SK-N-SH (cell line): ENCODE measurements around the gene TMEM87A. TPM values are rescaled to one million over a fixed set of nuclear protein-coding genes. Genes with fewer than 3 reads are reported as not detected.

ENCODE experiments used
- CTCF ChIA-PET: fragments of 300-600, 350-600 bp; formaldehyde crosslinking; extraction: SDS; loops from one replicate; lab custom pipeline; 2021; lab: Yijun Ruan, JAX
- POLR2A ChIA-PET: fragments of 350-600 bp; sonication (Branson Sonifier 250); formaldehyde crosslinking; extraction: SDS; loops from one replicate; lab custom pipeline; 2020; ENCODE audit warnings: antibody characterized with exemption, inconsistent platforms; lab: Yijun Ruan, JAX
- DNase-seq: peaks from one replicate; pipeline ENCODE4 v3.0.0; 2012
- H2AFZ ChIP-seq: fragments of 200-600 bp; sonication (generic); 2 replicates; pipeline ENCODE4 v1.8.1; 2016; ENCODE audit warnings: antibody characterized with exemption, mild to moderate bottlenecking, low read depth
- H3F3A ChIP-seq: fragments of 200-600 bp; sonication (generic); replicated peaks from 2 replicates; pipeline ENCODE3; 2016; ENCODE audit warnings: antibody characterized with exemption, mild to moderate bottlenecking; ENCODE audit not compliant: insufficient read depth
- H3K27ac ChIP-seq, 2 experiments: fragments of 200-500 bp in 1 of 2; fragments of 200-600 bp in 1 of 2; sonication (Bioruptor generic) in 1 of 2; sonication (generic), shearing (Covaris generic) in 1 of 2; 2 replicates each; pipeline versions ENCODE4 v1.5.1 to v1.6.1; 2014 to 2016; ENCODE audit warnings: low read depth in 2 of 2, inconsistent platforms in 1 of 2, low read length in 1 of 2, mild to moderate bottlenecking in 1 of 2, mixed read lengths in 1 of 2
- H3K27me3 ChIP-seq: fragments of 200-600 bp; sonication (generic), shearing (Covaris generic); 2 replicates; pipeline ENCODE4 v1.6.1; 2016; ENCODE audit warnings: mixed run types; ENCODE audit not compliant: insufficient read depth
- H3K36me3 ChIP-seq, 2 experiments: fragments of 200-500 bp in 1 of 2; fragments of 200-600 bp in 1 of 2; sonication (Bioruptor generic) in 1 of 2; sonication (generic) in 1 of 2; replicated peaks in 1 of 2; 2 replicates each; pipeline versions ENCODE3 to v1.5.1; 2014 to 2016; ENCODE audit warnings: low read length in 1 of 2, mild to moderate bottlenecking in 1 of 2; ENCODE audit not compliant: insufficient read depth in 2 of 2, control insufficient read depth in 1 of 2
- H3K4me1 ChIP-seq, 2 experiments: fragments of 200-500 bp in 1 of 2; fragments of 200-600 bp in 1 of 2; sonication (Bioruptor generic) in 1 of 2; sonication (generic), shearing (Covaris generic) in 1 of 2; 2 replicates each; pipeline versions ENCODE4 v1.5.1 to v1.6.1; 2014 to 2016; ENCODE audit warnings: low read depth in 1 of 2, low read length in 1 of 2, mixed run types in 1 of 2; ENCODE audit not compliant: insufficient read depth in 2 of 2, control insufficient read depth in 1 of 2
- H3K4me2 ChIP-seq: fragments of 200-600 bp; sonication (generic), shearing (Covaris generic); 2 replicates; pipeline ENCODE4 v1.6.1; 2017; ENCODE audit warnings: mixed run types
- H3K4me3 ChIP-seq, 2 experiments: fragments of 200-500 bp in 1 of 2; fragments of 200-600 bp in 1 of 2; sonication (Bioruptor generic) in 1 of 2; sonication (generic), shearing (Covaris generic) in 1 of 2; 2 replicates each; pipeline versions ENCODE4 v1.5.1 to v1.8.1; 2014 to 2016; ENCODE audit warnings: low read depth in 2 of 2, inconsistent platforms in 1 of 2, low read length in 1 of 2, mild to moderate bottlenecking in 1 of 2, mixed read lengths in 1 of 2, moderate library complexity in 1 of 2
- H3K79me2 ChIP-seq: fragments of 200-600 bp; sonication (generic); 2 replicates; pipeline ENCODE4 v1.8.1; 2017; ENCODE audit warnings: mild to moderate bottlenecking; ENCODE audit not compliant: insufficient read depth
- H3K9ac ChIP-seq: fragments of 200-600 bp; sonication (generic); 2 replicates; pipeline ENCODE4 v1.6.1; 2017; ENCODE audit warnings: mixed run types
- H3K9me2 ChIP-seq: fragments of 200-600 bp; sonication (generic); 2 replicates; pipeline ENCODE4 v1.6.1; 2017; ENCODE audit warnings: mixed run types
- H3K9me3 ChIP-seq: fragments of 200-600 bp; sonication (generic); 2 replicates; pipeline ENCODE4 v1.6.1; 2017; ENCODE audit warnings: mixed run types, mild to moderate bottlenecking, moderate library complexity
- H4K20me1 ChIP-seq: fragments of 200-600 bp; sonication (generic); 2 replicates; pipeline ENCODE4 v1.6.1; 2017; ENCODE audit warnings: mild to moderate bottlenecking, mixed run types; ENCODE audit not compliant: insufficient read depth
- CHD2 ChIP-seq: fragments of 150-350 bp; IDR thresholded peaks from 2 replicates; pipeline ENCODE4 v1.6.1; 2018; ENCODE audit warnings: low read length; ENCODE audit not compliant: partially characterized antibody
- CTCF ChIP-seq: fragments of 200-600 bp; sonication (generic); IDR thresholded peaks from 2 replicates; pipeline ENCODE4 v1.6.1; 2017; ENCODE audit warnings: antibody characterized with exemption, mild to moderate bottlenecking, moderate library complexity
- EP300 ChIP-seq, 2 experiments: IDR thresholded peaks; 2 replicates each; pipeline versions ENCODE4 v1.4.0 to v1.6.1; 2012; ENCODE audit warnings: borderline replicate concordance in 1 of 2, low read depth in 1 of 2, low read length in 1 of 2
- GABPA ChIP-seq: IDR thresholded peaks from 2 replicates; pipeline ENCODE4 v1.4.0; 2012; ENCODE audit warnings: low read depth, mild to moderate bottlenecking
- MEF2A ChIP-seq: IDR thresholded peaks from 2 replicates; pipeline ENCODE4 v1.4.0; 2012; ENCODE audit warnings: low read depth, borderline replicate concordance
- NFIC ChIP-seq: IDR thresholded peaks from 2 replicates; pipeline ENCODE4 v1.4.0; 2012; ENCODE audit warnings: borderline replicate concordance
- NRF1 ChIP-seq: IDR thresholded peaks from 2 replicates; pipeline ENCODE4 v1.6.1; 2012; ENCODE audit warnings: low read depth, mild to moderate bottlenecking, low read length
- RAD21 ChIP-seq: IDR thresholded peaks from 2 replicates; pipeline ENCODE4 v1.6.1; 2012; ENCODE audit warnings: mild to moderate bottlenecking, low read length
- SIN3A ChIP-seq: IDR thresholded peaks from 2 replicates; pipeline ENCODE4 v1.6.1; 2012; ENCODE audit warnings: low read depth, mild to moderate bottlenecking, low read length, moderate library complexity, borderline replicate concordance
- SMC3 ChIP-seq: IDR thresholded peaks from 2 replicates; pipeline ENCODE4 v1.6.1; 2012; ENCODE audit warnings: low read depth, low read length, improper control_type of control experiment
- TAF1 ChIP-seq: IDR thresholded peaks from 2 replicates; pipeline ENCODE4 v1.6.1; 2012; ENCODE audit warnings: low read depth, mild to moderate bottlenecking, low read length, moderate library complexity, borderline replicate concordance
- TCF12 ChIP-seq: IDR thresholded peaks from 2 replicates; pipeline ENCODE4 v1.4.0; 2012
- YY1 ChIP-seq: IDR thresholded peaks from 2 replicates; pipeline ENCODE4 v1.4.0; 2012; ENCODE audit warnings: low read depth, mild to moderate bottlenecking
- WGBS: methylation state at CpG from one replicate; pipeline ENCODE4 v1.1.6; 2017; ENCODE audit warnings: low lambda C conversion rate; 5-methylcytosine and 5-hydroxymethylcytosine counted together
- polyA plus RNA-seq, 3 experiments: library from polyadenylated mRNA; depleted of rRNA; stranded (reverse); fragments of >200 nt; gene quantifications; 2 replicates each; pipeline ENCODE4 v1.2.3, GENCODE V29; 2012
- TF ChIP-seq, protein P1 (sequence below): IDR thresholded peaks from 2 replicates; pipeline ENCODE4; 2012
- TF ChIP-seq, protein P2 (sequence below): IDR thresholded peaks from 2 replicates; pipeline ENCODE4 v1.4.0; 2012; ENCODE audit warnings: low read depth, borderline replicate concordance

Gene TMEM87A
- polyA plus RNA-seq, 1 of the 3 experiments (the other 2 are of a cell fraction), result 20.8 TPM

DNA sequence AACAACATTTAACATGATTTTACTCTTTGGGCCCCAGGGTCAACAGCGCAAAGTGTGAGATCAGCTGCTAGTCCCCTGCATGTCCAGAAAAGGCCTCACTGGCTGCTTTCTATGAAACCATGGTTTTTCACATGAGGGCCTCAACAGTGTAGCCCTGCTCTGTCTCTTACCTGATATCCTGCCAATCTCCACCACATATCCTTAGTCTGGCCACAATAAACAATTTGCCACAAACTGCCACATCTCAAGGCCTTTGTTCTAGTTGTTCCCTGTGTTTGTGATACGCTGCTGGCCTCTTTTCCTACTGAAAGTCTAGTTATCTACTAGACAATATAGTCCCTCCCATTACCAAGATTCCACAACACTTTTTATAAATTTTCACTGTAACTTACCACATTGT is 82.9 kb downstream of the TMEM87A start:
- H3K36me3 ChIP-seq, result peaks cover 58 to 60% of the 10 kb centered on the region in 2 experiments

More for the DNA sequence above, 82.9 kb downstream of the TMEM87A start:
- WGBS, result 100% methylated on average over 2 of the region's 2 CpGs
- H3K79me2 ChIP-seq, result peaks cover 22% of the 10 kb centered on the region
- H2AFZ ChIP-seq, result no peak overlapping the region
- no peaks in the 10 kb centered on the region for H3K27me3 ChIP-seq
- H3K9me3 ChIP-seq, result no peaks in the 10 kb centered on the region
- H3K4me1 ChIP-seq, result no peaks in the 10 kb centered on the region
- no peak overlapping the region for H3K4me3 ChIP-seq
- no peaks in the 10 kb centered on the region for H3K9me2 ChIP-seq
- H3K9ac ChIP-seq, result no peak overlapping the region
- TF ChIP-seq TCF12 (no peak), RAD21 (no peak), NFIC (no peak), SIN3A (no peak), TAF1 (no peak), NRF1 (no peak), YY1 (no peak), CHD2 (no peak), GABPA (no peak), EP300 (IDR thresholded peaks at IDR 0.05; ENCODE audit: borderline replicate concordance in 1 of 2, low read depth in 1 of 2, low read length in 1 of 2) (no peak), SMC3 (no peak), MEF2A (no peak), CTCF (no peak)
- TF ChIP-seq, protein P1, sequence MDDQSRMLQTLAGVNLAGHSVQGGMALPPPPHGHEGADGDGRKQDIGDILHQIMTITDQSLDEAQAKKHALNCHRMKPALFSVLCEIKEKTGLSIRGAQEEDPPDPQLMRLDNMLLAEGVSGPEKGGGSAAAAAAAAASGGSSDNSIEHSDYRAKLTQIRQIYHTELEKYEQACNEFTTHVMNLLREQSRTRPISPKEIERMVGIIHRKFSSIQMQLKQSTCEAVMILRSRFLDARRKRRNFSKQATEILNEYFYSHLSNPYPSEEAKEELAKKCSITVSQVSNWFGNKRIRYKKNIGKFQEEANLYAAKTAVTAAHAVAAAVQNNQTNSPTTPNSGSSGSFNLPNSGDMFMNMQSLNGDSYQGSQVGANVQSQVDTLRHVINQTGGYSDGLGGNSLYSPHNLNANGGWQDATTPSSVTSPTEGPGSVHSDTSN, result no peak
- TF ChIP-seq, protein P2, sequence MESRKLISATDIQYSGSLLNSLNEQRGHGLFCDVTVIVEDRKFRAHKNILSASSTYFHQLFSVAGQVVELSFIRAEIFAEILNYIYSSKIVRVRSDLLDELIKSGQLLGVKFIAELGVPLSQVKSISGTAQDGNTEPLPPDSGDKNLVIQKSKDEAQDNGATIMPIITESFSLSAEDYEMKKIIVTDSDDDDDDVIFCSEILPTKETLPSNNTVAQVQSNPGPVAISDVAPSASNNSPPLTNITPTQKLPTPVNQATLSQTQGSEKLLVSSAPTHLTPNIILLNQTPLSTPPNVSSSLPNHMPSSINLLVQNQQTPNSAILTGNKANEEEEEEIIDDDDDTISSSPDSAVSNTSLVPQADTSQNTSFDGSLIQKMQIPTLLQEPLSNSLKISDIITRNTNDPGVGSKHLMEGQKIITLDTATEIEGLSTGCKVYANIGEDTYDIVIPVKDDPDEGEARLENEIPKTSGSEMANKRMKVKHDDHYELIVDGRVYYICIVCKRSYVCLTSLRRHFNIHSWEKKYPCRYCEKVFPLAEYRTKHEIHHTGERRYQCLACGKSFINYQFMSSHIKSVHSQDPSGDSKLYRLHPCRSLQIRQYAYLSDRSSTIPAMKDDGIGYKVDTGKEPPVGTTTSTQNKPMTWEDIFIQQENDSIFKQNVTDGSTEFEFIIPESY, result no peak
- H3K4me2 ChIP-seq, result no peak overlapping the region
- no peak for DNase-seq
- POLR2A ChIA-PET, result no interaction called here
- no peaks in the 10 kb centered on the region for H3F3A ChIP-seq
- CTCF ChIA-PET, result no interaction called here
- no peaks in the 10 kb centered on the region for H4K20me1 ChIP-seq
- no peak overlapping the region for H3K27ac ChIP-seq
